ENCODE data around the gene KLHDC4. TPM values are rescaled to one million over a fixed set of nuclear protein-coding genes. Genes with fewer than 3 reads are reported as not detected.
A peak's percentile ranks its signal among the peaks of the same experiment; 100 is the strongest.

KLHDC4 gene
- total and polyA plus RNA-seq, 9 of the 15 experiments (the other 6 are each of a cell fraction or from before 2014, with no cell fraction given): 1.3 to 68.1 (median 32.8) TPM

DNA sequence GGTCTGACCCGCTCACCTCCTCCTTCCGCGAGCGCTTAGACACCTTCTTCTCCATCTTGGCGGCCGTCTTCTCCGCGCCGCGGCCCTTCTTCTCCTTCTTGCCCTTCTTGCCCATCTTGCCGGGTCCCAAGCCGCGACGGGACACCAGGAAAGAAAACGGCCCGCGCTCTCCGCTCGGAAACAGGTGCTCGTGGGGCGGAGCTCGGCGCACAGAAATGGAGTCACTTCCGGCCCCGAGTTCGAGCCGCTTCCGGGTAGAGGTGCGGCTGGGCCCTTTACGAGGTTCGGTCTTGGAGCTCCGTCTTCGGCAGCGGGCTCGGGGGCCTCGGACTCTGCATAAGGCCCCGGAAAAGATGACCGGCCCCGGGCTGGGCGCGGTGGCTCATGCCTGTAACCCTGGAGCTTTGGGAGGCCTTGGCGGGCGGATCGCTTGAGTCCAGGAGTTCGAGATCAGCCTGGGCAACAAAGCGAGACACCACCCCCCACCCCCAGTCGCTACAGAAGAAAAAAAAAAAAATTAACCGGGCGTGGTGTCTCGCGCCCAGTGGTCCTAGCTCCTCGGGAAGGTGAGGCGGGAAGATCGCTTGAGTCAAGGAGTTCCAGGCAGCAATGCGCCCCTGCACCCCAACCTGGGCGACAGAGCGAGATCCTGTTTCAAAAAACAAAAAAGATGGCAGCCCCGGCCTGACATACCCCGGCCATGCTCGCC lies at the start of gene KLHDC4 (continued):
- peak; percentile 87 for TF ChIP-seq POLR2AphosphoS5 (IDR thresholded peaks at IDR 0.05; ENCODE audit: control insufficient read depth, insufficient read depth, low read depth, low read length)
- no peak for TF ChIP-seq HDAC8 (tag; IDR thresholded peaks at IDR 0.05)
- no peak for TF ChIP-seq ZNF75A (CRISPR knock-in tag; IDR thresholded peaks at IDR 0.05)
- TF ChIP-seq NONO (IDR thresholded peaks at IDR 0.05; ENCODE audit: low read depth in 2 of 2, low read length in 1 of 2): no peak
- TF ChIP-seq PHF20 (IDR thresholded peaks at IDR 0.05; ENCODE audit: partially characterized antibody): peak; percentile 96
- no peak for TF ChIP-seq ETS2 (tag; IDR thresholded peaks at IDR 0.05; ENCODE audit: borderline replicate concordance, poor library complexity, severe bottlenecking)
- no peak for TF ChIP-seq FOSL1 (tag; conservative IDR thresholded peaks at IDR 0.05)
- 0 out of 2 replicates have a peak, but pooled peaks have one; percentile 1 for TF ChIP-seq ADNP (tag; IDR thresholded peaks at IDR 0.05)
- TF ChIP-seq, protein P1, sequence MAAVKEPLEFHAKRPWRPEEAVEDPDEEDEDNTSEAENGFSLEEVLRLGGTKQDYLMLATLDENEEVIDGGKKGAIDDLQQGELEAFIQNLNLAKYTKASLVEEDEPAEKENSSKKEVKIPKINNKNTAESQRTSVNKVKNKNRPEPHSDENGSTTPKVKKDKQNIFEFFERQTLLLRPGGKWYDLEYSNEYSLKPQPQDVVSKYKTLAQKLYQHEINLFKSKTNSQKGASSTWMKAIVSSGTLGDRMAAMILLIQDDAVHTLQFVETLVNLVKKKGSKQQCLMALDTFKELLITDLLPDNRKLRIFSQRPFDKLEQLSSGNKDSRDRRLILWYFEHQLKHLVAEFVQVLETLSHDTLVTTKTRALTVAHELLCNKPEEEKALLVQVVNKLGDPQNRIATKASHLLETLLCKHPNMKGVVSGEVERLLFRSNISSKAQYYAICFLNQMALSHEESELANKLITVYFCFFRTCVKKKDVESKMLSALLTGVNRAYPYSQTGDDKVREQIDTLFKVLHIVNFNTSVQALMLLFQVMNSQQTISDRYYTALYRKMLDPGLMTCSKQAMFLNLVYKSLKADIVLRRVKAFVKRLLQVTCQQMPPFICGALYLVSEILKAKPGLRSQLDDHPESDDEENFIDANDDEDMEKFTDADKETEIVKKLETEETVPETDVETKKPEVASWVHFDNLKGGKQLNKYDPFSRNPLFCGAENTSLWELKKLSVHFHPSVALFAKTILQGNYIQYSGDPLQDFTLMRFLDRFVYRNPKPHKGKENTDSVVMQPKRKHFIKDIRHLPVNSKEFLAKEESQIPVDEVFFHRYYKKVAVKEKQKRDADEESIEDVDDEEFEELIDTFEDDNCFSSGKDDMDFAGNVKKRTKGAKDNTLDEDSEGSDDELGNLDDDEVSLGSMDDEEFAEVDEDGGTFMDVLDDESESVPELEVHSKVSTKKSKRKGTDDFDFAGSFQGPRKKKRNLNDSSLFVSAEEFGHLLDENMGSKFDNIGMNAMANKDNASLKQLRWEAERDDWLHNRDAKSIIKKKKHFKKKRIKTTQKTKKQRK (IDR thresholded peaks at IDR 0.05; ENCODE audit: borderline replicate concordance, low read depth, low read length): no peak
- no peak for TF ChIP-seq ZNF507 (tag; conservative IDR thresholded peaks at IDR 0.05)
- TF ChIP-seq MCM3 (IDR thresholded peaks at IDR 0.05): no peak
- no peak for TF ChIP-seq ZNF253 (CRISPR knock-in tag; conservative IDR thresholded peaks at IDR 0.05)
- peak; percentile 40 for TF ChIP-seq BRD9 (IDR thresholded peaks at IDR 0.05; ENCODE audit: low read depth, partially characterized antibody)
- no peak for TF ChIP-seq HMG20A (CRISPR knock-in tag; conservative IDR thresholded peaks at IDR 0.05)
- no peak for TF ChIP-seq ZNF695 (CRISPR knock-in tag; IDR thresholded peaks at IDR 0.05)
- TF ChIP-seq, protein P2, sequence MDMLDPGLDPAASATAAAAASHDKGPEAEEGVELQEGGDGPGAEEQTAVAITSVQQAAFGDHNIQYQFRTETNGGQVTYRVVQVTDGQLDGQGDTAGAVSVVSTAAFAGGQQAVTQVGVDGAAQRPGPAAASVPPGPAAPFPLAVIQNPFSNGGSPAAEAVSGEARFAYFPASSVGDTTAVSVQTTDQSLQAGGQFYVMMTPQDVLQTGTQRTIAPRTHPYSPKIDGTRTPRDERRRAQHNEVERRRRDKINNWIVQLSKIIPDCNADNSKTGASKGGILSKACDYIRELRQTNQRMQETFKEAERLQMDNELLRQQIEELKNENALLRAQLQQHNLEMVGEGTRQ (CRISPR knock-in tag; IDR thresholded peaks at IDR 0.05): no peak
- no peak for TF ChIP-seq NFE2L1 (tag; IDR thresholded peaks at IDR 0.05; ENCODE audit: borderline replicate concordance, low read depth)
- TF ChIP-seq, protein P3, sequence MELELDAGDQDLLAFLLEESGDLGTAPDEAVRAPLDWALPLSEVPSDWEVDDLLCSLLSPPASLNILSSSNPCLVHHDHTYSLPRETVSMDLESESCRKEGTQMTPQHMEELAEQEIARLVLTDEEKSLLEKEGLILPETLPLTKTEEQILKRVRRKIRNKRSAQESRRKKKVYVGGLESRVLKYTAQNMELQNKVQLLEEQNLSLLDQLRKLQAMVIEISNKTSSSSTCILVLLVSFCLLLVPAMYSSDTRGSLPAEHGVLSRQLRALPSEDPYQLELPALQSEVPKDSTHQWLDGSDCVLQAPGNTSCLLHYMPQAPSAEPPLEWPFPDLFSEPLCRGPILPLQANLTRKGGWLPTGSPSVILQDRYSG (tag; conservative IDR thresholded peaks at IDR 0.05; ENCODE audit: low read depth): 0 out of 2 replicates have a peak, but pooled peaks have one; percentile 17
- no peak for TF ChIP-seq NELFE (IDR thresholded peaks at IDR 0.05; ENCODE audit: insufficient read depth, insufficient read length)
- TF ChIP-seq CBX2 (IDR thresholded peaks at IDR 0.05; ENCODE audit: insufficient read depth, low read length, poor library complexity, severe bottlenecking): no peak
- TF ChIP-seq MCM7 (IDR thresholded peaks at IDR 0.05): no peak
- no peak for TF ChIP-seq ZFP30 (CRISPR knock-in tag; IDR thresholded peaks at IDR 0.05; ENCODE audit: borderline replicate concordance)
- no peak for TF ChIP-seq EWSR1 (IDR thresholded peaks at IDR 0.05; ENCODE audit: borderline replicate concordance, low read depth, partially characterized antibody)
- no peak for TF ChIP-seq BDP1 (IDR thresholded peaks at IDR 0.05; ENCODE audit: insufficient read depth, insufficient read length)
